ENCODE data around the gene CLEC18B.
"Not testable (repeated sequence)": the region's sequence is repeated elsewhere in the genome, so short reads cannot be mapped to it uniquely, and the experiment has no call there.

Gene CLEC18B

GRCh38 chr16:74438492-74438979, 17.3 kb upstream of the CLEC18B start:
- TF ChIP-seq POLR2A (IDR thresholded peaks at IDR 0.05; ENCODE audit: low read depth, low read length) (no peak), POLR2AphosphoS5 (IDR thresholded peaks at IDR 0.05; ENCODE audit: low read depth, low read length) (no peak), TAF1 (IDR thresholded peaks at IDR 0.05; ENCODE audit: borderline replicate concordance, low read depth, low read length) (no peak)
- DNase-seq (ENCODE audit: insufficient read length) (no peak), FAIRE-seq (no peak)

- DNase-seq (ENCODE audit: insufficient read length) (no peak), FAIRE-seq (no peak)
- no peak for TF ChIP-seq POLR2A (IDR thresholded peaks at IDR 0.05; ENCODE audit: low read depth, low read length)
- TF ChIP-seq POLR2AphosphoS5 (IDR thresholded peaks at IDR 0.05; ENCODE audit: low read depth, low read length), result no peak
- no peak for TF ChIP-seq TAF1 (IDR thresholded peaks at IDR 0.05; ENCODE audit: borderline replicate concordance, low read depth, low read length)
These were observed 10.2 kb upstream of the CLEC18B start for GRCh38 chr16:74431516-74431915.

- not testable (repeated sequence) for FAIRE-seq; DNase-seq (ENCODE audit: insufficient read length)
These were observed 8.9 kb upstream of the CLEC18B start for GRCh38 chr16:74430036-74430712.

- not testable (repeated sequence) for FAIRE-seq; DNase-seq (ENCODE audit: insufficient read length)
These were observed 7.2 kb upstream of the CLEC18B start for GRCh38 chr16:74428493-74428892.

- DNase-seq (ENCODE audit: insufficient read length); FAIRE-seq: not testable (repeated sequence)
These were observed 4.5 kb upstream of the CLEC18B start for GRCh38 chr16:74425751-74426150.

GRCh38 chr16:74423721-74424120, 2.4 kb upstream of the CLEC18B start:
- not testable (repeated sequence) for DNase-seq (ENCODE audit: insufficient read length); FAIRE-seq

GRCh38 chr16:74422086-74422485, 808 bp upstream of the CLEC18B start:
- DNase-seq (ENCODE audit: insufficient read length); FAIRE-seq: not testable (repeated sequence)

GRCh38 chr16:74421482-74421785, 156 bp upstream of the CLEC18B start:
- DNase-seq (ENCODE audit: insufficient read length); FAIRE-seq: not testable (repeated sequence)

GRCh38 chr16:74419811-74420210, 1.5 kb downstream of the CLEC18B start:
- DNase-seq (ENCODE audit: insufficient read length); FAIRE-seq: not testable (repeated sequence)

GRCh38 chr16:74417897-74418296, 3.4 kb downstream of the CLEC18B start:
- not testable (repeated sequence) for FAIRE-seq; DNase-seq (ENCODE audit: insufficient read length)

GRCh38 chr16:74413920-74414319, 7.4 kb downstream of the CLEC18B start:
- not testable (repeated sequence) for FAIRE-seq; DNase-seq (ENCODE audit: insufficient read length)

GRCh38 chr16:74413485-74413884, 7.8 kb downstream of the CLEC18B start:
- not testable (repeated sequence) for FAIRE-seq

GRCh38 chr16:74412775-74413390, 8.4 kb downstream of the CLEC18B start:
- DNase-seq (ENCODE audit: insufficient read length); FAIRE-seq: not testable (repeated sequence)

More at GRCh38 chr16:74413485-74413884, 7.8 kb downstream of the CLEC18B start:
- not testable (repeated sequence) for DNase-seq (ENCODE audit: insufficient read length)

GRCh38 chr16:74412138-74412774, 9.0 kb downstream of the CLEC18B start:
- FAIRE-seq; DNase-seq (ENCODE audit: insufficient read length): not testable (repeated sequence)

GRCh38 chr16:74410981-74411380, 10.3 kb downstream of the CLEC18B start:
- not testable (repeated sequence) for FAIRE-seq; DNase-seq (ENCODE audit: insufficient read length)

- FAIRE-seq; DNase-seq (ENCODE audit: insufficient read length): not testable (repeated sequence)
These were observed 11.0 kb downstream of the CLEC18B start for GRCh38 chr16:74410057-74410957.

GRCh38 chr16:74409185-74409981, 11.9 kb downstream of the CLEC18B start:
- FAIRE-seq; DNase-seq (ENCODE audit: insufficient read length): not testable (repeated sequence)

- not testable (repeated sequence) for FAIRE-seq; DNase-seq (ENCODE audit: insufficient read length)
These were observed 13.9 kb downstream of the CLEC18B start for GRCh38 chr16:74407362-74407705.
